Stimulated activated naive CD4-positive, alpha-beta T cell treated with Interleukin-2 at 50 U/mL for 16 hours (primary cell): Measurements from ENCODE around the gene GARRE1.
A peak's percentile ranks its signal among the peaks of the same experiment; 100 is the strongest.
"Not testable (repeated sequence)": the region's sequence is repeated elsewhere in the genome, so short reads cannot be mapped to it uniquely, and the experiment has no call there.

Source experiments
- DNase-seq: peaks from one replicate; lab custom pipeline; 2025; lab: John Stamatoyannopoulos, UW

Gene GARRE1

DNA sequence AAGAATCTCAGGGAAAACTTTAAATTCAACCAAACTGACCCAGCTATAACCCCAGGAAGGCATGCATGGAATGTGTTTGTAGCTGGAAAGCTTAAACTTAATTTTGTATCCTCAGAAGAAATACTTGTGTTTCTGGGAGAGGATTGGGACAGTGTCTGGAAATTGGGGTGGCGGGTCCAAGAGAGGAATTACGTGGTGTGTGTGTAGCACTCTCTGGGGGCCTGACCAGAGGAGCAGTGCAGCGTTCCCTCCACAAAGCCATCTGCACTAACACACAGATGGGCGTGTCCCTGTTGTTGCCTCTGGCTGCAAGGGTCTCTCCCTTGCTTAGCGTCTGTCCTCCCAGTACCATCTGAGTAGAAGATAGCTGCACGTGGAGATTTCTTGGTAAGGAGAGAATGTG lies 6.4 kb downstream of the GARRE1 start:
- DNase-seq = no peak

DNA sequence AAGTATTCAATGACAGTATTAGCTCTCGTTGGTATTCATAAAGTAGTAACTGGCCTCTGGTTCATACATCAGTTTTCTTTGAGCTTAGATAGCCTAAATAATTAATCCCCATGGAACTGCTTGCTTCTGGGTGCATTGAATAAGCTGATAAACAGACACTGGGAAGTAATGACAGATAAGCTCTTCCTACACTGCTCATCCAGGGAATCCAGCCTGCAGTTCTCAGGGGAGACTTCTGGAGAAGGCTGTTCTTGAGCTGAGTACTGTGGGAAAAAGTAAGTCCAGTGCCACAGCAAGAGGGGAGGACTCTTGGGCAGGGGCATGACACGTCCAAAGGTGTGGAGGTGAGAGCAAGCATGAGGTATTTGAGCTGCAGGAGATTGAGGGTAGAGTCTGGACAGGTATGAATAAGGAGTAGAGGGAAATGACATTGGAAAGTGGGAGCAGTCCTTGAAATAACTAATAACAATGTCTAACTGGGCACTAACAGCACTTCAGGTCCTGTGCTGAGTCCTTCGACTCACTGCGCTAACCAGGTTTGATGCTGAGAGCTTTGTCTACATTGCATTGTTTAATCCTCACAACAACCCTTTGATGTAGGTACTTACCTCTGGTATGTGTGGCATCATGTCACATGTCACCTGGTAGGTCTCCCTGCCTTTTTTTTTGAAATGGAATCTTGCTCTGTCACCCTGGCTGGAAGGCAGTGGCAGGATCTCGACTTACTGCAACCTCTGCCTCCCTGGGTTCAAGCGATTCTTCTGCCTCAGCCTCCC lies 7.2 kb downstream of the GARRE1 start:
- DNase-seq = no peak

DNA sequence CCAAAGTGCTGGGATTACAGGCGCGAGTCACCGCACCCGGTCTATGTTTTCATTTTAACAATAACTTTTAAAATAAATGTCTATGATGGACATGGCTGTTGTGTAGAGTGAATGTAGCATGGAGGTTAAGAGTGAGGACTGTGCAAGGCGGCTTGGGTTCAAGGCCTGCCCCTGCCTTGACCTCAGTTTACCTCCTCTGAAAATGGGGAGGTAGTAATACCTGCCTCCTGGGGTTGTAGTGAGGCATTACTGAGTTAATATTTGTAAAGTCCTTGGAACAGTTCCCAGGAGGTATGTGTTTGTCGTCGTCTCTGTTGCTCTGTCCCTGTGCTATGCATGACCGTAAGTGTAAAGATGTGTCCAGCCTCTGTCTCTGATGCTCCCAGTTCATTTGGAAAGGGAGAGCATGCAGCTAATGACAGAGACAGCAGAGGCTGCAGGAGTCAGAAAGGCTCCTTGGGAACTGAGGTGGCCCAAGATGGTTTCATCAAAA lies 9.4 kb downstream of the GARRE1 start:
- DNase-seq = no peak

DNA sequence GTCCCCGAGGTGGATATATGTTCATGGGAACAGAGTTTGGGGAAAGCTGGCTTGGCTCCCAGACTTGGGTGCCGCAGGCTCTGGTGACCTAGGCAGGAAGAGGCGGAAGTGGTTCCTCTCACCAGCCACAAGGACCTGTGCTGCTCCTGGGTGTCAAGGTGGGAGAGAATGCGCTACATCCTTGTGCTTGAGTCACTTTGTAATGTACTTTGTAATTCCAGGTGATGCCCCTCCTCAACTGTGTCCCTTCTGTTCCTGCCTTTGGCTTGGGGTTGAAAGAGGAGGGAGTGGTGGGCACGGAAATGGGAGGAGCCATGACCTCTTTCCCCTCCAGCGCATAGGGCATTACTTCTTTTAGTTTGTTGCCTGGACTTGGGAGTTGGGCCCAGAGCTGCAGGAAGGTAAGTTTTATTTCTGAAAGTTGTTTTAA lies 10.9 kb downstream of the GARRE1 start:
- DNase-seq = no peak

DNA sequence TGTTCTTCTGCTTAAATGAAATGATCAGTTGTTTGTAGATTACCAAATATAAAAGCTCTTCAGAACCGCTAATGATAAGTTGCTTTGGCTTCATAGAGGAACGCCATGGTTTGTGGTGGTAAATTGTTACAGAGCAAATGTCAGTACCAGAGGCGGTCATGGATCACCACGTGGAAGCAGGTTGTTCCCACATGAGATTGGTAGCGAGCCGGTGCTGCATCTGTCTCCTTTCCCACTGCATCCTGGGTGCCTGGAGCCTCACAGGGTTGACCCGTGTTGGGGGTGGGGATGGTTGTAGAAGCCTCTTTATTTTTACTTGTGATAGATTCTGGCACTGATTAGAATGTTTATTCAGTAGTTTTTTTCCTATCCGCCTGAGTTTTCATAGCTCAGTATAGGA lies 14.7 kb downstream of the GARRE1 start:
- DNase-seq = no peak

DNA sequence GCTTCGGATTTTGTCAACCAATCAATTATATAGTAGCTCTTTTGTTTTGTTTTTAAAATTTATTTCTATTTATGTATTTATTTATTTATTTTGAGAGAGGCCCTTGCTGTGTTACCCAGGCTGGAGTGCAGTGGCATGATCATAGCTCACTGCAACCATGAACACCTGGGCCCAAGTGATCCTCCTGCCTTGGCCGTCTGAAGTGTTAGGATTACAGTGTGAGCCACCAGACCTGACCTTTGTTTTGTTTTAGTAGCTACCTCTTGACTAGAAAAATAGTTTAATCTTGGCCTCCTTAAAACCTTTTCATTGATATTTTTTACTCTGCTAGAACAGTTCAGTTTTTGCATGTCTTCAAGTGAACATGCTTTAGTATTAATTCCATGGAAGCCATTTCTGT lies 15.1 kb downstream of the GARRE1 start:
- no peak for DNase-seq

DNA sequence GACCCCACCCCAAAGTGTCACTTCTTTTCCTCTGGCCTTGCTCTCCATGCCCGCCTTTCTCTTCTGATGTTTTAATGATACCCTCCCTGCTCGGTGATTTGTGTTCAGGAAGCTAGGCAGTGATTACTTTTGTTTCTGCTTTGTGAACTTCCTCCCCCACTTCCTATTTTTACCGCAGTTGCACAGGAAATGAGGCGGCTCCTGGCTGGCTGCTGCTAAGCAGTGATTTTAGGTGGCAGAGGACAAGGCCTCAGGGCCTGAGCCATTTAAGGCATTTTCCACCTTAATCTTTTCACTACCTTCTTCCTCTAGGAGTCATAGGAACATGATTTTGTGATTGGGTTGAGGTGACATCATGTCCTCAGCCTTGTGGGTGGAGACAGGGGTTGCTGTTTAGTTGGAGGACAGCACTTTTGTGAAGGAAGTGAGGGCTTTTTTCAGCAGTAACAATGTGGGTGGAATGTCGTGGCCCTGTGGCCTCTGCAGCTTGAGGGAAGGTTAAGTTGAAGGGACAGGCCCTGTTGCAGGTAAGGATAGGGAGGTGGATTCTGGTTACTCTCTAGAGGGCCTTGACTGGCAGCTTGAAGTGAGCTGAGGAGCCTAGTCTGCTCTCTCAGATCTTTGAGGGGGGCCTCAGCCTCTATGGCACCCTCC lies 15.7 kb downstream of the GARRE1 start:
- DNase-seq = peak; percentile 59

DNA sequence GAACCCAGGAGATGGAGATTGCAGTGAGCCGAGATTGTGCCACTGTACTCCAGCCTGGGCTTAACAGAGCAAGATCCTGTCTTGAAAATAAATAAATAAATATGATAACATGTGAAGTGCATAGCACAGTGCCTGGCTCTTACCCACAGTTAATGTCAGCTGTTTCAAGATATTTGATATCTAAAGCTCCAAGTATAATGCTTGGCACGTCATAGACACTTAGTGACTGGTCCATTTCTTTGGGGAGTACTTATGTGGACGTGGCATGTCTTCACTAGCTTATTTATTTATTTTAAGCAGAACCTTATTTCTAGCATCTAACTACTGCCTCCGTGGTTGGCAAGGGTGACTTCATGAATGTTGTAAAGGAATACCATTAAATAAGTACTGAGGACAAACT lies 18.8 kb downstream of the GARRE1 start:
- no peak for DNase-seq

DNA sequence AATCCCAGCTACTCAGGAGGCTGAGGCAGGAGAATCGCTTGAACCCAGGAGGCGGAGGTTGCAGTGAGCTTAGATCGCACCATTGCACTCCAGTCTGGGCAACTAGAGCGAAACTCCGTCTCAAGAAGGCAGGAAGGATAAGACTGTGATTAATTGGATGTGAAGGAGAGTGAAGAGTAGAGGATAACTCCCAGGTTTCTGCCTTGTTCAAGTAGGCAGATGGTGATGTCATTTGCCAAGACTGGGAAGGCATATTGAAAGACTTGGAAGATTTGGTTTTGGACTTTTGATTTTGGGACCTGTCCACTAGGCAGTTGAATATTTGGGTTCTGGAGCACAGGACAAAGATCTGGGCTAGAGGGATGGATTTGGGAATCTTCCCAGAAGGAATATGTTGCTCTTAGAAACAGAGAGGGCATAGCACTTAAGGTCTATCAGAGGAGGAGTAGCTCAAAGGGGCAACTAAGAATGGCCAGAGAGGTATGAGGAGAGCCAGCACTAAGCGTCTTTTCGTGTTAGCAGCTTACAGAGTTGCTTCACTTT lies 20.0 kb downstream of the GARRE1 start:
- no peak for DNase-seq

DNA sequence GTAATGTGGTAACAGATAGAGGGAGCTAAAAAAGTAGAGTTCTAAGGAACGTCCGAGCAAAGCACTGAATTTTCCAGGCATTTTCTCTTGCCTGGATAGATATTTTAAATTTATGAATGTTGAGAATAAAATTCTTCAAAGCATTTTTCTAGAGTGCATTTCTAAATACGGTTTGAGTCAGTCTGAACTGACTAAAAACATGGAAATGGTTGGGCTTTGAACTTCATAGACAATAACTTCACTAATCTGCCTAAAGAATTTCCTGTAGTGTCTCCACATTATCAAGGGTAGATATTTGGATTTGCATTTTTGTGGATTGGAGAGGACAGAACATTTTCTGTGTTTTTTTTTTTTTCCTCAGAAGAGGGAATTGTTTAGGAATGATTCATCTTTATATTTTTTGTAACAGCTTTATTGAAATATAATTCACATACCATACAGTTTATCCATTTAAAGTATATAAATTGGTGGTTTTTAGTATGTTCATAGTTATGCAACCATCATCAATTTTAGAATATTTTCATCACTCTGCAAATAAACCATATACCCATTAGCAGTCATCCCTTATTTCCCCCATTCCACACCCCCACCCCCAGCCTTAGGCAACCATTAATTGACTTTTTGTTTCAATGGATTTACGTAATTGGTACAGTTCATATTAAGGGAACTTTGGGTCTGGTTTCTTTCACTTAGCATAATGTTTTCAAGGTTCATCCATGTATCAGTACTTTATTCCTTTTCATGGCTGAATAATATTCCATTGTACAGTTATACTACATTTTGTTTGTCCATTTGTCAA lies 20.7 kb downstream of the GARRE1 start:
- no peak for DNase-seq

DNA sequence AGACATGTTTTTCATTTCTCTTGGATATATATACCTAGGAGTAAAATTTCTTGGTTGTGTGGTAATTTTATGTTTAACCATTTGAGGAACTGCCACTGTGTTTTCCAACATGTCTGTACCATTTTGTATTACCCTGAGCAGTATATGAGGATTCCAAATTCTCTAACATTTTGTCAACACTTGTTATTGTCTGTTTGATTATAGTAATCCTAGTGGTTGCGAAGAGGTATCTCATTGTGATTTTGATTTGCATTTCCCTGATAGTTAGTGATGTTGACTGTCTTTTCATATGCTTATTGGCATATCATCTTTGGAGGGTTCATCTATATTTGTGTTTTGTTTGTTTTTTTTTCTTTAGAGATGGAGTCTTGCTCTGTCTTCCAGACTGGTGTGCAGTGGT lies 21.4 kb downstream of the GARRE1 start:
- no peak for DNase-seq

DNA sequence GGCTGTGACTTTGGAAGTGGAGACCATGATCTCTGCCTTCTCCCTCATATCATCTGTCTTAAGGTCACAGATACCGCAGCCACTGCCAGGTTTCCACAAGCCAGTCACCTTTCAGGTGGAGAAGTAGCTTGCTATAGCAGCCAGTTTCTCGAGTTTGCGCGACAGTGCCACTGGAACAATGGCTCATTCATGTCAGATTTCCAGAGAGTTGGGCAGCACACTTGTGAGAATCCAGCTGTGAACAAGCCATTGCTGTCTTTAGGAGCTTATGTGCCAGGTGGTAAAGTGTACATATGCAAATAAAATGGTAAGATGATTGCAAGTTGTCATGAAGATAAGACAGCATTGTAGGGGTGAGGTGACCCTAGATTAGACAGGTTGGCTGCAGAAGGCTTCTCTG lies 22.3 kb downstream of the GARRE1 start:
- no peak for DNase-seq

DNA sequence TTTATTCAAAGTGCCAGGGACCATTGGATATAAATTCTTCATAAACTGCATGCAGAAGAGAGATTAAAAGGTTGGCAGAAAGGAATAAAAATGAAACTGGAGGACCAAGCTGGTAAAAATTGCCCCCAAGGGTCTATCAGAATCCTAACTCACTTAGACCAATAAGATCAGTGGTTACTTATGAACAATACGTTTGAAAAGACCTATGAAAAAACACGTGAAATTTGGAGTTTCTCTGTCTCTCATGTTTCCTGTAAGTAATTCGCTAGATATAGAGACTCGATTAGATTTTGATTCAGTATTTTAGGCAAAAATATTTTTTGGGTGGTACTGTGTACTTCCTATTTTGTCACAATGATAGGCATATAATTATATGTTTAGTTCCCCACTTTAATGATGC lies 22.9 kb downstream of the GARRE1 start:
- DNase-seq = no peak

DNA sequence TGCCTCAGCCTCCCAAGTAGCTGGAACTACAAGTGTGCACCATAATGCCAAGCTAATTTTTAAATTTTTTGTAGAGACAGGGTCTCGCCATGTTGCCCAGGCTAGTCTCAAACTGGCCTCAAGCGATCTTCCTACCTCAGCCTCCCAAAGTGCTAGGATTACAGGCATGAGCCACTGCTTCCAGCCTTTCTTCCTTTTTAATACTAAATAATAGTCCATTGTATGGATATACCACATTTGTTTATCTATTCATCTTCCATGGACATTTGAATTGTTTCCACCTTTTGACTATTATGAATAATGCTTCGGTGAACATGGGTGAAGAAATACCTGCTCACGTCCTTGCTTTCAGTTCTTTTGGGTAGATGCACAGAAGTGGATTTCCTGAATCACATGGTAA lies 24.4 kb downstream of the GARRE1 start:
- DNase-seq = no peak

DNA sequence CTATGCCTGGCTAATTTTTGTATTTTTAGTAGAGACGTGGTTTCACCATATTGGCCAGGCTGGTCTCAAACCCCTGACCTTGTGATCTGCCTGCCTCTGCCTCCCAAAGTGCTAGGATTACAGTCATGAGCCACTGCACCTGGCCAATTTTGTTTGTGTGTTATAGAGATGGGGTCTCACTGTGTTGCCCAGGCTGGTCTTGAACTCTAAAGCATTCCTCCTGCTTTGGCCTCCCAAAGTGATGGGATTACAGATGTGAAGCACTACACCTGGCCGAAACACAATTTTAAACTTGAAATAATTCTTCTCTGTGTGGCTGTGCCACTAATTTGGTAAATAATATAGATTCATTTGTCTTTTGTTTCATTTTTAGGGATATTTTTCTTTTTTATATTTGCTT lies 27.1 kb downstream of the GARRE1 start:
- not testable (repeated sequence) for DNase-seq

DNA sequence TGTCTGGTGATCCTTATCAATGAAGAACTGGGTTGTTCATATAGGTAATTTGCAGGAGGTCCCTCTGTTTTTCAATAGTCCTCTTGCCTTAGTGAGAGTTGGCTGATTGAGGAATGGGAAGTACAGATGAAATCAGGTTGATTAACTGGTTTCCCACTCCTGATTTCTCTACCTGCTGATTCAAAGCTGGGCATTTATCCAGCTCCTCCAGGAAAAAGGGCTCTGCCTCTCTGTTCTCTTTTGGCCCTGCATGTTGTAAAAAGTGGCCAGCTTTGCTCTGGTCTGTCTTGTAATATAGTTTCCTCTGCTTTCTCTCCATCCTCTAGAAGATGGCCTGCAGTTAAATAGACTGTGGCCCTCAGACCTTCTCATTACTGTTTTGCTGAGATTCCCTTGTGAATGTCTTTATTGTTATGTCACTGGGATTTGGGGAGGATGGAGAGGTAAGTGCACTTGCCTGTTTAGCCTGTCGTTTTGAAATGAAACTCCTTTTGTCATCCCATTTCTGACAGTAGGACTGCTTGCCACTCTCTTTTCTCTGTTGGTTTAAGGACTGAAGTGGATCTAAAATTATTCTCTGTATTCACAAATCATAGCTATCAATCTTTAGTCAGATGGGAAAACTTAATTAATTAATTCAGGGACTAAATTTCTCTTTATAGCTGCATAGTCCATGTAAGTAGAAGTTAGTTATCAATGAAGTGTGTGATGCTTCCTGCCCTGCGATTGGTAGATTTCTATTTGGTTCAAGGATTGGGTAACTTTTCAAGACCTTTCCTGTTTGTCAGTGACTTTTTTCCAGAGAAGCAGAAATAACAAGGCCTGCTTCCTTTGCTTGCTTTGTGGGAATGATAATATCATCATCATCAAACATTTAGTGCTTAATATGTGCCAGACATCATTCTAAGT lies 28.5 kb downstream of the GARRE1 start:
- no peak for DNase-seq

DNA sequence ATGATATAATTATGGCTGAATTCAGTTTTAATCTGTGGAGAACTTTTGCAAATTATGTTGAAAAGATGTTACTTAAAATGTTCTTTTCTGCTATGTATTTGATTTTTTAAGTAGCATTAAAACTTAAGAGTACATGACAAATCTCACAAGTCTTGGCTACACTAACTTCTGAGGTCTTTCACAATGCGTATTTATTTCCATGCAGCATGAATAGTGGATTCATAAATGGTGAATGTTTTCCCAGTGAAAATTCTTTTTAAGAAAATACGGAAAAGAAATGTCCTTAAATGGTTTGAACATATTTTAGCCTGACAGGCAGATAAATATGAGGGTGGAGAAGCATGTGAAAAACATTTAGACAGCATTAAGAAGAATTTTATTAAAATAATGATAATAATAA lies 30.2 kb downstream of the GARRE1 start:
- no peak for DNase-seq

DNA sequence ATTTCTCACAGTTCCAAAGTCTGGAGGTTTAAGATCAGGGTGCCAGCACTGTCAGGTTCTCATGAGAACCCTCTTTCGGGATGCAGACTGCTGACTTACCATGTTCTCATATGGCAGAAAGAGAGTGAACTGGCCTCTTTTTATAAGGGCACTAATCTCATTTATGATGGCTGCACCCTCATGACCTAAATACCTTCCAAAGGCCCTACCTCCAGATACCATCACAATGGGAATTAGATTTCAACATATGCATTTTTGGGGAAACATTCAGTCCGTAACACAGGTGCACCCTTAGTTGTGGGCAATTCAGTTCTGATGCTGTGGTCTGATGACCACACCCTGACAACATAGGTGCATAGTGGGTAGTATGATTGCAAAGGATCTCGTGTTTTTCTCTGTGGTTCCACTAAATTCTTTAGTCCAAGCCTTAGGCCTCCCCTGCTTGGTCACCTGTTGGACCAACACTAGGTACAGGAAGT lies 33.3 kb downstream of the GARRE1 start:
- DNase-seq = no peak

DNA sequence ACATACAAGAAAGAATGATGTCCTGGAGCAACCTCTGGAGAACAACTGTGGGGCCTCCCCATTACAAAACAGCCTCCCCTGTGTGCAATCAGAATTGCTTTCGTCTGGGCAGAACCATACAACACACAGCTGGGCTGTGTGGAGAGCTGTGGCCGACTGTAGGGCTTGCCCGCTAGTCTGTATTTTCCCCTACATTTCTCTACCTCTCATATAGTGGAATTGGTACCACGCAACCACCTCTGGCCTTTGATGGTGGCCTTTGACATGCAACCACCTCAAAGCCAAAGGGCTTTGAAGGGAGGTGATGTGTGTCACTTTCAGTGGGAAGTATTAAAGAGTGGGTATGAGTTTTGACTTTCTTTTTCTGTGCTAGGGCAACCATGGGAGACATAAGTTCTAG lies 34.0 kb downstream of the GARRE1 start:
- no peak for DNase-seq

DNA sequence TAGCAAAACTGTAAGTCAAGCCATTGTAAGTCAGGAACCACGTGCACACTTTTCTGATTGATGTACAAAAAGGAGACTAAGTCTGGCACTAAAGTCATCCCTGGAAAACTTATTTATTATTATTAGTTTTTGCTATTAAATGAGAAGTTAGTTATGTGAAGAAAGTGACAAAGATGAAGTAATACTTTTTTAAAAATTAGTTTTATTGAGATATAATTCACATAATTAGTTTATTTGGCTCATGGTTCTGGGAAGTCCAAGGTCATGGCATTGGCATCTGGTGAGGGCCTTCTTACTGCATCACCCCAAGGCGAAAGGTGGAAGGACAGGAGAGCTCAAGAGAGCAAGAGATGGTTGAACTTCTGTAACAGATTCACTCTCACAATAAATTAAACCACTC lies 36.9 kb downstream of the GARRE1 start:
- DNase-seq = no peak

DNA sequence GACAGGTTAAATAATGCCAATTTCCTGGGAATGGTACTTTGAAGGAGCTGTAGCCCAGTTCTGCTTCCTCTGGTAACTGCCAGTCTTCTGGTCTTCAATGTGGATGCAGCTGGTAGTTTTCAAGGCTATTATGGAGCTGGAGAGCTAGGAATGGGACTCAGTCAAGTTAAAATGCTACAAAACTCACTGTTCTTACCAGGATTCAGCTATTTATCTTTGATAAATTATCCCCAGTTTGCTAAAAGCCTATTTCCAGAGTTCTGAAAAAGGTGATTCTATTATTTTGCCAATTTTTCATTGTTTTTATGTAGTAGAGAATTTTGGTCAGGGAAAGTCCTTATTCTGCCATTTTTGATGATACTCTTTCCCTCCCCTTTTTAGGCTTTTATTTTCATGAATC lies 40.7 kb downstream of the GARRE1 start:
- no peak for DNase-seq
